GM19467 (cell line): ENCODE data around the gene RIMS1.
A peak's percentile ranks its signal among the peaks of the same experiment; 100 is the strongest.
"Not testable (repeated sequence)": the region's sequence is repeated elsewhere in the genome, so short reads cannot be mapped to it uniquely, and the experiment has no call there.

Experiments used
- ATAC-seq: cut with Tn5 transposase; IDR thresholded peaks from one replicate; pipeline ENCODE4 v1.9.1; 2021; ENCODE audit warnings: mild to moderate bottlenecking, moderate library complexity; ENCODE audit not compliant: unreplicated experiment

Gene RIMS1

DNA sequence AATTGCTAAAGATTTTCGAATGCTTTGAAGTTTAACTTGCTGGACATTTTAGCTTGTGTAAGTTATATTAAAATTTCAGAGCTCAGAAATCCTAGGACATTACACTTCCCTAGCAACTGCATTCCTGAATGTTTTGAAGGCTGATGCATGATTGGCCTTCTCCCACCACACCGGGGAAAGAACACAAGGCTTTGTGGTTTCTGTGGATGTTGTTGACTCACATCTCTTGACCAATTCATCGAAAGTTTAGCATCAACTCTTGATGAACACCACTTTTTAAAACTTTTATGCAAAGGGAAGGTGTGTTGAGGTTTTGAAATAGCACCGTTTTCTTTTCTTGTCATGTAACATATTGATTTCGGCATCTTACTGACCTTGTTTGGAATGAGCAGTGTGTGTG is 81.1 kb downstream of the RIMS1 start:
- no peak for ATAC-seq

- ATAC-seq, result no peak
These were observed 91.5 kb downstream of the RIMS1 start for GRCh38 chr6:71977884-71978283.

GRCh38 chr6:71979911-71980310 is 93.6 kb downstream of the RIMS1 start:
- no peak for ATAC-seq

DNA sequence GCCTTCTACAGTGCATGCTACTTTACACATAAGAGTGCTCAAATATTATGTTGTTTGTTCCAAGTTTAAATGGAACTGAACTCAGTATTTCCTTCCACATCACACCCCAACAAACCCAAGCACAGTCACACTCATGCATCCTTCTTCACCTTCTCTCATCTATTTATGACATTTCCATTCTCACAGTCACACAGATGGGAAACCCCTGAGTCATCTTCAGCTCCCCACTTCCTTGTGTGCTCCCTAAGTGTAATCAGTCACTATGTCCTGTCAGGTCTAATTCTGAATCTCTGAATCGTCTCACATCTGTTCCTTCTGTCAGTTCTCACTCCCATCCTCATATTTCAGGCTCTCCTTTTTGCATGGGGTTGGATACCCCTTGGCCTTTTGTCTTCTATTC is 96.0 kb downstream of the RIMS1 start:
- peak; percentile 82 for ATAC-seq

DNA sequence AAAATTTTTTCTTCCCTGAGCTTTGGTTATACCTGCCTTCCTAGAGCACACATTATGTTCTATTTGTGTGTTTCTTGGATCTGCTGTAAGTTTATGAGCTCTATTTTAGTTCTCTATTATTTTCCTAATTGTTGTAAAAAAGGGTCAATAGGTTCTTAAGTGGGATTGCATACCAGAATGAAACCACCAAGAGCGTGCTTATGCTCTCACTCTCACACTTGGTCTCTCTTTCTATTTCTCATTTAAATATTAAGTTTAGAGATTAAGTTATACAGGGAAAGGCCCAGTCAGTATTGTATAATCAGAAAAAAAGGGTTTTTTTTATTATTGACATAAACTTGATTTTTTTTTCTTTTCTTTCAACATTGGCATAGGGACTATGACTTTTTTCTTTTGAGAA is 96.8 kb downstream of the RIMS1 start:
- ATAC-seq, result no peak

DNA sequence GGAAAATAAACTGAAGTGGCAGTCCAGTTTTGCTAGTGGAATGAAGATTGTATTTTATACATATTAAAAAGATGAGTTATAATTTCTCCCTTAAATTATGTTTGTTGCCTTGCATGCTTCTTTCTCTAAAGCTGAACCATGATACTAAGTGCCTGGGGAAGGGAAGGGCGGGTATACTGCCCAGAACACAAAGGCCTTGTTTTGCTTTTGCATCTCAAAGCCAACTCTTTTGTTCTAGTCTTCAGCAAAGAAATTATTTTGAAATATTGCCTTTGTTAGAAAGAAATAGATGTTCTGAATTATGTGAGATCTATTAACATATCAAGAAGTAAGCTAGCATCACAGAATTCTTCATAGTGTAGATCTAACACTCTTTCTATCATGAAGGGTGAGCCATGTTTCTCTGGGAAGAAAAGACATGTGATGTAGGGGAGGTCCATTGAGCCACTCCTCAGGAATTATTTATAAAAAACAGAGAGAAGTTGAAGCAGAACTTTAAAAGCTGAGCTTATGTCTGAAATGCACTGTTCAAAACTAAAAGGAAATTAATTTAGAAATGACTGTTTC is 108.4 kb downstream of the RIMS1 start:
- no peak for ATAC-seq

DNA sequence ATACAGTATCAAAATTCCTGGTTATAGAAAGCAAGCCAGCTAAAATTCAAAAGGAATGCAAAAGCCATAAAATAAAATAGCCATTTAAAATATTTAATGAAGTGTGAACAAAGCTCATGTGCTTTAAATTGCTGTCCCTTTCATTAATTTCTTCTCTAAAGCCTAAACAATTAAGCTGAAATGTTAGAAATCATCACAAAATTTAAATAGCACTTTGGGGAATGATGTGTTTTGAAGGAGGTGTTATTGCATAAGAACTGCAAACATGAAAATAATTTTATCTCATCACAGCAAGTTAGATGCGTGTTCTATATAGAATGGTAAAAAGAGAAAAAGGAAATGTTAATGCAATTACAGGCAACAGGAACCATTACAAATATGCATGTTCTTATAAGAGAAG is 111.0 kb downstream of the RIMS1 start:
- ATAC-seq, result no peak

DNA sequence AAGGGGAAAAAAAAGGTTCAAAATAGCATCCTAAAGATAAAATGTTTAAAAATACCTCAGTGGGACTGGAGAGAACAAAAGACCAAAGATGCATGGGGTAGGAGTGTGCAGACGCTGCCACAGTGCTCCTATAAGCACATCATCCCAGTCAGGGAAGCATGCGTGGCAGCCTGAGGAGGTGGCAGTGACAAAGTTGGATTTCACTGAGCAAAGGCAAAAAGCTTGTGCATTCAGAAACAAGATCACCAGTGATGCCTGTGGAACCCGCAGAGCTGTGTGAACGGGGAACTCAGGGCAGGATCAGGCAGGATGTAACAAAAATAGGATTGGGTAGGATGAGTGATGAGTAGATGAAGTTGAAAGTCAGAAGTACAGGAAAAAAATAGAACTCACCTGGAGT is 116.1 kb downstream of the RIMS1 start:
- ATAC-seq, result no peak

GRCh38 chr6:72006591-72006990 is 120.2 kb downstream of the RIMS1 start:
- ATAC-seq, result not testable (repeated sequence)

DNA sequence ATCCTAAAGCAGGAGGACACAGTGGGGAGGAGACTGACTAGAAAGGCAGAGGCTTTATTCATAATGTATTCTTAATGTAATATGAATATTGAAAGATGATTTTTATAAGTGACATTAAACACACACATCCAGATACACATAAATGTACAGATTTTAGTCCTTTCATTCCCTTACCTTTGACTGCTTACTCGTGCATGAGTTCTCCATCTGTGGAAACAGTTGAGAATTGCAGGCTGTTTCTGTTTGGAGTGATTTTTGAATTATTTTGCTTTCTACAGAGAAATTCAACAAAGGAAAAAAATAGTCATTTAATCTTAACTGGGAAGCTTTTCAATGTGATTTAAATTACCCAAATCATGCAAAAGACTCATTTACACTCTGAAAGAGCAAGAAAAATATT is 136.5 kb downstream of the RIMS1 start:
- no peak for ATAC-seq

- ATAC-seq, result no peak
These were observed 145.1 kb downstream of the RIMS1 start for GRCh38 chr6:72031471-72031870.

DNA sequence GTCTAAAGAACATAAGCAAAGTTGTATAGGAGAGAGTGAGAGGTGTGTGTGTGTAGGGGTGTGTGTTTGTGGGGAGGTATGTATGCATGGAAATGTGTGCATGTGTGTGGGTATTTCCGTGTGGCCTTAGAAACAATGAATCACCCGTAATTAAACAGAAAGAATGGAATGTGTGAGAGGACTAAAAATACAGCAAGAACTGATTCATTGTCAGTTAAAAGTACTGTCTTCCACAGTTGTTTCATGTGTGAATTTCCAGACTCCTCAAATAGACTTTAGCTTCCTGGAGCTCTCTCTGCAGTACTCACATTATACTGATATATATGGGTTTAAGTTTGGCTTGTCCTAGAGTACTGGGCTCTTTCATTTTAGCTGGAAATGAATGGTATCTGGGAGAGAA is 145.7 kb downstream of the RIMS1 start:
- ATAC-seq, result no peak

- ATAC-seq, result no peak
These were observed 149.1 kb downstream of the RIMS1 start for GRCh38 chr6:72035486-72035885.

DNA sequence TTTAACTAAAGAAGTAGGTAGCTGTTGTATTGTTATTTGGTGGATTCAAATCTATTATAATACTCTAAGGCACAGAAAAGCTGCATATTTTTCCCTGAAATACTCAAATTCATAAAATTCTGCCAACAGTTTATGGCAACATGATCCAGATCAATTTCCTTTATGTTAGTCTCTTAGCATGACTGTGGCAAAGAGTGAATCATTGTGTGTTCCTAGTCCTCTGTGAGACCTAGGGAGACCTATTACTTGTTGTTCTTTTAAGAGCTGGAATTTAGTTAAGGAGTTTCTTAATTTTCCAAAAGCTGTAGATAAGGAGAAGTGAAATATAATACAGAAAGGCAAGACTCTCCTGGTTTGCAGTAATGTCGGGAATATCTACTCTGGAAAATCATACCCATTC is 149.6 kb downstream of the RIMS1 start:
- no peak for ATAC-seq

GRCh38 chr6:72037006-72037405 is 150.7 kb downstream of the RIMS1 start:
- no peak for ATAC-seq

DNA sequence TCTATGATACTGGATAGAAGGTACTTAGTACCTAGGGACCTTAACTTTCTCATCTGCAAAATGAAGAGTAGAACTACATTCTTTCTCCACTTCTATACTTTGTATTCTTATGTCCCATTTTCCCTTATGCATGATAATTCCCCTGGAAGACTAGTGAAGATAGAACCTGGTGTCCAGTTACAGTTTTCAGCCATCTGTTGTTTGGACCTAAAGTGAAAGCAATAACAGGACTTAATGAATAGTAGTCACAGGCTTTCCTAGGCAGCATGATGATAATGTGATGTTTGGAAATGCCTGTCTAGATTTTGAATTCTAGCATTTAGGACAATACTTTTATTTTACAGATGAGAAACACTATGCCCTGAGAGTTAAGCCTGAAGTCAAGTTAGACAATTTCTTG is 153.8 kb downstream of the RIMS1 start:
- no peak for ATAC-seq

GRCh38 chr6:72042088-72042487 is 155.7 kb downstream of the RIMS1 start:
- no peak for ATAC-seq

DNA sequence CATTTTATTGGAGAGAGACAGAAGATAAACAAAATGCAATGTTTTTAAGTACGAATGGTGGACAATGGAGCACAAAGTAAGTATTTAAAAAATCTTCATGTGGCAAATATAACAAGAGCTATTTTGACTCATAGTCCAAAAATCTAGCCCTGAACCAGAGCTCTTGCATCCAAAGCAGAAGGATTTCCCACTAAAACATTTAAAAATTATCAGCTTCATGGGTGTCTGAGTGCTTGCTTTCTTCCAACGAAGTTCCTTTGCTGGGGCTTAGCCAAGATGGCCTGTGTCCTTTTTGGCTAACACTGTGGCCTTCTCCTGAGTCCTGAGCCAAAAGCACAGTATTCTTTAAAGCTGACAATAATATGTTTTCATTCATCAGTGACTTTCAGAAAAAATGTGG is 161.7 kb downstream of the RIMS1 start:
- no peak for ATAC-seq

GRCh38 chr6:72049376-72049775 is 163.0 kb downstream of the RIMS1 start:
- ATAC-seq, result no peak

DNA sequence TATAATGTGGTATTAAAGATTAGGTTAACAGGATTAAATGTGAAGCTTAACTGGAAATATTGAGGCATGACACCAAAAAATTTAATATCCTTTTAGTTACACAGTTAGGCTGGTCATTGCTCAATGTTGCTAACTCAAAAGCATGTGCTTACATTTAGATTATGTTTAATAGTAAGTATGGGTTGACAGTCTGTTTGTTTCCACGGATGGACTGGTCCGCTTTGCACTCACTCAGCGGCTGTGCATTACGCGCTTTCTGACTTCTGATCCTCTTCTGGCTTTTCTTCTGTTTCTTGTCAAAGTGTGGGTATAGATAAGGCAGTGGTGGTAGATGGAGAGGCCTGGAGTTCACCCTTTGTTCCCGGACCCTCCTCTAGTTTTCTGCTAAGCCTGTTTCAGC is 174.9 kb downstream of the RIMS1 start:
- ATAC-seq, result no peak

DNA sequence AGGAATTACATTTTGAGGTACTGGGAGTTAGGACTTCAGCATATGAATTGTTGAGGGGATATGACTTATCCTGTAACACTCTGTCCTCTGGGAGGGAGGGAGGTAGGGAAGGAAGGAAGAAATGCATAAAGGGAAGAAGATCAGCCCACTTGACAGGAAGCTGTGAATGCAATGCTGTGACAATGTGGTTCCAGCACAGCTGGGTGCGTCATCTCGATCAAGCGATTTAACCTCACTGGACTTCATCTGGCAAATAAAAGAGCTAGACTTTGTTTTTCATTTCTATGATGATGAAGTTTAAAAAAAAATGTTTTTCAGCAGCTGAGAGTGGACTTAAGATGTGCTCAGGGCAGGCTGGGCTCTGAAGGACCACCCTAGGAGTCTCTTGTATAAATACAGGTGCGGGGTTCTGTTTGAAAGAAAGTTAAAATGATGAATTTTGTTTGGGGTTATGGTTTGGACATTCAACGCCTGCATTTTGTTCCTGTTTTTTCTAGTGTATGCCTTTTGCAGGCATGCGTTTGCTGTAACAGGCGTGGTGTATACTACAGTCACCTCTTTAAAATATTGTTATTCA is 178.1 kb downstream of the RIMS1 start:
- no peak for ATAC-seq

GRCh38 chr6:72078096-72078495 is 191.7 kb downstream of the RIMS1 start:
- no peak for ATAC-seq

DNA sequence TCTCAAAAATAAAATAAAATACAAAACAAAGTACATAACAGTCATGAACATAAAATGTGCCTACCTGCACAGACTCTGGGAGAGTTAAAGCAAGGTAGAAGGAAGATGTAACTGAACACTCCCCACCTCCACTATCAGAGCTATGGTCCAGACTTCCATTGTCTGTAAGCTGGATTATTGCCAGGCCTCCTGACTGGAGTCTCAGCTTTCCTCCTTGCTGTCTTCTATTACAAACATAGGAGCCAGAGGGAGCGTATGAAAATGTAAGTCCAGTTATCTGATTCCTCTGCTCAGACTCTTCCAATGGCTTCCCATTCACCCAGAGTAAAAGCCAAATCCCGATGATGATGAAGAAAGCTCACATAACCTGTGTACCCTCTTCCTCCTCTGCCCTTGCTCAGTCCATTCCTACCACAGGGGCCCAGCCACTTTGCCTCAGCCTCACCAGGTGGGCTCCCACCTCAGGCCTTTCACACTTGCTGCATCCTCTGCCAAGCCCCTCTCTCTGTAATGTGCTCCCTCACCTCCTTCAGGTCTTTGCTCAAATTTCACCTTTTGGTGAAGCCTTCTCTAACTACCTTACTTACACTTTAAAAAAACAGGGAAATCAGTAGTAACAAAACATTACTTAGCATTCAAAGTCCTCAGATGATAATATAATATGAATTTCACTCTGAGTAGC is 194.1 kb downstream of the RIMS1 start:
- no peak for ATAC-seq
